K562 (cell line): Measurements from ENCODE around the gene AGO3.

ENCODE experiments used
- BRF1 ChIP-seq: IDR thresholded peaks from 3 replicates; pipeline ENCODE4 v1.6.1; 2011; ENCODE audit warnings: borderline replicate concordance, mild to moderate bottlenecking; ENCODE audit not compliant: insufficient read length; ENCODE audit errors: extremely low read depth
- CEBPZ ChIP-seq: fragments of 150-350 bp; IDR thresholded peaks from 2 replicates; pipeline ENCODE4 v1.6.1; 2014; ENCODE audit warnings: low read depth, mild to moderate bottlenecking, low read length, borderline replicate concordance
- CTCF ChIP-seq, 3 experiments: IDR thresholded peaks in 2 of 3; conservative IDR thresholded peaks in 1 of 3; 2 replicates each; pipeline ENCODE4 v1.5.1; 2011 to 2012; ENCODE audit warnings: low read length in 3 of 3, mild to moderate bottlenecking in 3 of 3, control low read depth in 2 of 3, improper control_type of control experiment in 1 of 3, inconsistent platforms in 1 of 3, low read depth in 1 of 3, mixed read lengths in 1 of 3, moderate library complexity in 1 of 3; ENCODE audit not compliant: insufficient read depth in 2 of 3
- HDAC6 ChIP-seq: IDR thresholded peaks from 2 replicates; pipeline ENCODE4 v1.6.1; 2012; ENCODE audit warnings: low read depth, mild to moderate bottlenecking, control low read depth, inconsistent platforms, low read length, moderate library complexity
- ID3 ChIP-seq, 2 experiments: fragments of 250-450 bp in 1 of 2; fragments of 450-650 bp in 1 of 2; sonication (Bioruptor Pico) in 1 of 2; IDR thresholded peaks; 2 replicates each; pipeline versions ENCODE4 v1.6.1 to v1.8.0; 2016 to 2021; ENCODE audit warnings: mild to moderate bottlenecking in 2 of 2, moderate library complexity in 2 of 2, missing compliant biosample characterization in 1 of 2, missing genetic modification characterization in 1 of 2
- PRDM10 ChIP-seq: fragments of 450-650 bp; IDR thresholded peaks from 2 replicates; pipeline ENCODE4 v1.6.1; 2018; ENCODE audit not compliant: partially characterized antibody
- REST ChIP-seq, 2 experiments: fragments of 450-650 bp; formaldehyde crosslinking in 1 of 2; IDR thresholded peaks; 2 replicates each; pipeline versions ENCODE4 v1.4.0 to v1.6.1; 2014 to 2020; ENCODE audit warnings: mild to moderate bottlenecking in 2 of 2, borderline replicate concordance in 1 of 2, low read depth in 1 of 2
- RNF219 ChIP-seq: fragments of 250-450 bp; sonication (Bioruptor Pico); IDR thresholded peaks from 2 replicates; pipeline ENCODE4 v1.5.0; 2022; ENCODE audit warnings: mild to moderate bottlenecking
- TAF9B ChIP-seq: fragments of 450-650 bp; IDR thresholded peaks from 2 replicates; pipeline ENCODE4 v1.6.1; 2018; ENCODE audit warnings: mild to moderate bottlenecking; ENCODE audit not compliant: partially characterized antibody
- ZNF707 ChIP-seq: fragments of 250-450 bp; sonication (Bioruptor Pico); conservative IDR thresholded peaks from 2 replicates; pipeline ENCODE4 v1.8.0; 2022; ENCODE audit warnings: inconsistent platforms, mild to moderate bottlenecking, moderate library complexity

- TF ChIP-seq BRF1 (no peak), REST (IDR thresholded peaks at IDR 0.05; ENCODE audit: borderline replicate concordance) (no peak), REST (CRISPR knock-in tag; IDR thresholded peaks at IDR 0.05; ENCODE audit: low read depth) (no peak), HDAC6 (no peak), RNF219 (CRISPR knock-in tag) (no peak), TAF9B (no peak), ZNF707 (no peak), PRDM10 (no peak), CEBPZ (no peak), ID3 (CRISPR knock-in tag; IDR thresholded peaks at IDR 0.05) (no peak), ID3 (tag; IDR thresholded peaks at IDR 0.05) (no peak), CTCF (IDR thresholded peaks at IDR 0.05 in 2 of 3, conservative IDR thresholded peaks at IDR 0.05 in 1 of 3; ENCODE audit: insufficient read depth in 2 of 3, low read depth in 1 of 3, low read length in 3 of 3) (no peak)
Measured at GRCh38 chr1:36076979-36077573, 146.2 kb downstream of the AGO3 start.
